ENCODE data around the gene KCNMA1. TPM values are rescaled to one million over a fixed set of nuclear protein-coding genes. Genes with fewer than 3 reads are reported as not detected.
A peak's percentile ranks its signal among the peaks of the same experiment; 100 is the strongest.

The KCNMA1 gene
- total RNA-seq, 8 experiments from 2014 or later, result 4.3 to 81.4 (median 17.3) TPM

DNA sequence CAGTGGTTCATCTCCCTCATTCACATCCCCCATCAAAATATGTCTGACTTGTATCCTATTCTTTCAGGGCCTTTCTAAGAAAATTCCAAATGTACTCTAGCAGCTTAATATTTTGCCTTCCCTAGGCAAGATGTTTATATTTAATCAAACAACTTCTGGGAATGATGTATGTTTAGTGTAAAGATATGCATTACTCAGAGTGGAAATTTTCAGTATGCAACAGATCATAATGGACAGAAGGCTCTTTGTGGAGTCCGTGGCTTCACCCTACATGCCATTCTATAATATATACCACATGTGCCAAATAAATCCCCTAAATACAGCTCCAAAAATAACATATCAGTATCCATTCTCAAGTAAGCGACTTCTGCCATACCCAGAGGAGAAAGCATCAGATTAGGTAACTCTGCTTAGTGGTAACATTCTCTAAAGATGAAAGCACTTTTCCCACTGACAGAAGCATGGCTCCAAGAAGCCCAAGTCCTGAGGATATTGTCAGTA, 316.6 kb downstream of the KCNMA1 start:
- H3K27ac ChIP-seq, result no peak overlapping the region
- in situ Hi-C loops (cut with MboI; ENCODE audit: low pct_unique_long_range_greater_than_20kb in 2 of 9, low sequenced_read_pairs in 9 of 9, unreplicated experiment in 9 of 9), result no loop called here
- peak in 1 of 8 experiments; percentile 39 for ATAC-seq (replicated peaks in 6 of 8)

DNA sequence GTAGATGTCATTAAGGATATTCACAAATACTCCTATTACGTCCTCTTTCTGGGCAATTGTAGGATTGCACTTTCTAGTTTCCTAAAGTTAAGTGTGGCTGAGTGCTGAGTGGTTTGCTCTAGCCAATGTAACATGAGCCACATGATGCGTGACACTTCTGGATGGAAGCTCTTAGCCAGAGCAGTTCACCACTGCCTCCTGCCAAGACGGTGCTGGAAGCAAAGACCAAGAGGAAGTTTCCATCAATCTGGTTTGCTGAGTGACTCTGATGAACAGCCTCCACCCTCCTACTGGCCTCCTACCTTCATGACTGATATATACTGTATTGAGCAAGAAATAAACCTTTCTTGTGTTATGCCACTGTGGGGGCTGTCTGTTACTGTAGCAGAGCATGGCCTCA, 318.1 kb downstream of the KCNMA1 start:
- ATAC-seq (replicated peaks in 6 of 8), result peak in 1 of 8 experiments; percentile 42
- 17 to 100% (median 83%) methylated on average over 1 to 3 of the region's 3 CpGs; no CpG with 5 or more reads in 3 of the 10 experiments for WGBS, 10 experiments
- in situ Hi-C loops (cut with MboI; ENCODE audit: low pct_unique_long_range_greater_than_20kb in 2 of 9, low sequenced_read_pairs in 9 of 9, unreplicated experiment in 9 of 9), result no loop called here
- Histone ChIP-seq H3K4me3 (no peak overlapping the region), H3K4me1 (replicated peaks in 1 of 2) (peaks cover 2 to 13% of the 10 kb centered on the region in 2 donors), H3K27ac (no peak overlapping the region)

More for the DNA sequence above, 316.6 kb downstream of the KCNMA1 start:
- 14 to 100% (median 67%) methylated on average over 1 to 2 of the region's 2 CpGs; no CpG with 5 or more reads in 1 of the 10 experiments for WGBS, 10 experiments
- Histone ChIP-seq H3K4me1 (replicated peaks in 1 of 2) (peaks cover 3 to 15% of the 10 kb centered on the region in 2 donors), H3K4me3 (no peak overlapping the region)

DNA sequence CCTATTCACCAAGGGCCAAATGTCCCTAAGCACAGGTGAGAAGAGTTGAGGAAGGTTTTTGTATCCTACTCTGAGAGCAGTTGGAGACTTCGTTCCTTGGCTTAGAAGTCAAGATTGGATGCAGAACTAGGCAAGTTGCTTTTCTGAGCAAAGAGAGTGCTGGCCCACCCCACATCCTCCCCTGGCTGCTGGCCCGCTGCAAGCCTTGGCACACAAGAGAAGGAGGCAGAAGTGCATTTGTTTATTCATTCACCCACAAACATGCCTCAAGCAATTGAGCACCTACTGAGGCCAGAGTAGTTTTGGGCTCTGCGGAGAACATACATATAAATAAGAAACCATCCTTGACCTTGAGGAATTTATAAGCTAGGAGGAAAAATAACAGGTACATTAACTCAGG, 318.9 kb downstream of the KCNMA1 start:
- peaks cover 2 to 19% of the 10 kb centered on the region in 2 donors for H3K4me1 ChIP-seq (replicated peaks in 1 of 2)
- H3K4me3 ChIP-seq, result no peak overlapping the region
- WGBS, 10 experiments, result 60 to 100% (median 71%) methylated on average over 1 to 3 of the region's 3 CpGs; no CpG with 5 or more reads in 5 of the 10 experiments
- ATAC-seq (replicated peaks in 6 of 8), result no peak
- in situ Hi-C loops (cut with MboI; ENCODE audit: low pct_unique_long_range_greater_than_20kb in 2 of 9, low sequenced_read_pairs in 9 of 9, unreplicated experiment in 9 of 9), result no loop called here
- no peak overlapping the region for H3K27ac ChIP-seq

DNA sequence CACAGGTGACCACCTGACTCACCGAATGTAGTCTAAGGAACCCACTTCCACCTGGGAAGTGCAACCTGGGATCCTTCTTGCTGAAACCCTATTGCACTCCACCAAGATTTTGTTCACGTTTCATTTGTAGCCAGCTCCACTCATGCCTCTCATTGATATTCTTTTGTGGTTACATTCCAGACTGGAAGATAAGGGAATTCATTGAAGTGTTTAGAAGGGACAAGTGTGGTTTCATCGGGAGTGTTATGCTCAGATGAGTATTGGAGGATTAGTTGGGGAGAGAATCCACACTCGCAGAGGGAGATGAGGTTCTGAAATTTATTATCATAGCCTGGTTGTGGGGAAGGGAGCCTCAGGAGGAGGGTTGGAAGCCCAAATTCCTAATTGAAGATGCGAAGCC, 320.4 kb downstream of the KCNMA1 start:
- H3K4me3 ChIP-seq, result no peak overlapping the region
- WGBS, 10 experiments, result 20 to 100% (median 89%) methylated on average over 1 to 4 of the region's 5 CpGs; no CpG with 5 or more reads in 1 of the 10 experiments
- peaks cover 8 to 16% of the 10 kb centered on the region in 2 donors for H3K4me1 ChIP-seq (replicated peaks in 1 of 2)
- ATAC-seq (replicated peaks in 6 of 8), result no peak
- in situ Hi-C loops (cut with MboI; ENCODE audit: low pct_unique_long_range_greater_than_20kb in 2 of 9, low sequenced_read_pairs in 9 of 9, unreplicated experiment in 9 of 9), result no loop called here
- no peak overlapping the region for H3K27ac ChIP-seq

DNA sequence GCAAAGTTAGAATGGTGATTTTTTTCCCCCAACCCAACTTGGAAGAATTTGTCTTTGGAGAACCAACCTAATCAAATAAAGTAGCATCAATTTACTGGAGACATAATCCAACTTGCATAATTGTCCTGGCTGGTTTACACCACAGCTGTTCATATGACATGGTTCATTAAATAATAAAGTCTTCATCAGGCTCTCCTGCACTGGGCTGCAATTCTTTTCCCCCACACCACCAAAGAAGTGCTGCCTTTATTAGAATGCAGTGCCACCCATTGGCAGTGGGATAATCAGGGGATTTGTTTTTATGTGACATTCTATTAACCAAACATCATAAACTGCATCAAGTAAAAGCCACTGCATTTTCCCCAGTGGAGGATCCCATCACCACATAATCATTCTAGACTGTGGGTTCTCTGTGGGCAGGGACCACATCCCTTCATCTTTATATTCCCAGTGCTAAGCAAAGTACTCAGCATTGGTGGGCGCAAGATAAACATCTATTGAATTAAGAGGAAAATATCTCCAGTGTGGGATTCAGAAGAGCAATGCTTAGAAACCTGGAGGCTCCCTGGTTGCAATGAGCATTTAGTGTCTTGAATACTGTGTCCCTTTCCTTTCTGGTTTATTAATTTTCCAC, 322.0 kb downstream of the KCNMA1 start:
- in situ Hi-C loops (cut with MboI; ENCODE audit: low pct_unique_long_range_greater_than_20kb in 2 of 9, low sequenced_read_pairs in 9 of 9, unreplicated experiment in 9 of 9), result no loop called here
- H3K27ac ChIP-seq, result no peak overlapping the region
- no peak for ATAC-seq (replicated peaks in 6 of 8)
- no peak overlapping the region for H3K4me3 ChIP-seq
- WGBS, 10 experiments, result 80 to 100% (median 100%) methylated on average over 1 of the region's 1 CpG; no CpG with 5 or more reads in 4 of the 10 experiments
- peaks cover 19 to 26% of the 10 kb centered on the region in 2 donors for H3K4me1 ChIP-seq (replicated peaks in 1 of 2)

DNA sequence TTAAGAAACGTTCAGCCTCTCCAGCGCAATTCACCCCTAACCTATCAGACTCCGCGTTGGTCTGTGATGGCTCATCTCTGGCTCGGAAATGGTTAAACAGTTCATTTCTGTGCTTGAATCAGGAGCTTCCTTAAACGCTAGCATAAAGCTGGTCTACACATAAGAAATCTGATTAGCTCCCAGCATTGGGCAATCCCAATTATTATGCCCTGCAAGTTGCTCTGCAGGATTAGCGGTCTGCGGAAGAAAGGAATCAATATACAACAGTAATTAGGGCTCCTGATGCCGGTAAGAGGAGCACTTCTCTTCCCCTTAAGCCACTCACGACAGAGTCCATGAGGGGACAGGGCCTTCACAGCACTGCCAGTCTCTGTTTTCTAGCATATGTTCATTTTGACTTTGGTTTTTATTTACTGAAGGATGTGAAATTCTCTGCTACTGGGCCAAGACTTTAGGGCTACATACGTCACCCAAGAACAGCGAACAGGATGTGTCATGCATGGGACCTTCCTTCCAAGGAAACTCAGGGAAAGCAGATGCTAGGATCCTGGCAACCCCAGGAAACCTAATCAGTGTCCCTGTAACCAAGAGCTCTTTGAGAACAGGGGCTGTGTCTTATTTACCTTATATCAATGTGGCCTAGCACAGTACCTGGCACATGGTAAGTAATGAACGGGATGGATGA, 324.4 kb downstream of the KCNMA1 start:
- in situ Hi-C loops (cut with MboI; ENCODE audit: low pct_unique_long_range_greater_than_20kb in 2 of 9, low sequenced_read_pairs in 9 of 9, unreplicated experiment in 9 of 9), result no loop called here
- peaks cover 23 to 39% of the 10 kb centered on the region in 2 donors for H3K4me1 ChIP-seq (replicated peaks in 1 of 2)
- H3K27ac ChIP-seq, result no peak overlapping the region
- peak in 1 of 8 experiments; percentile 5 for ATAC-seq (replicated peaks in 6 of 8)
- WGBS, 10 experiments, result 58 to 100% (median 82%) methylated on average over 1 to 9 of the region's 13 CpGs
- no peak overlapping the region for H3K4me3 ChIP-seq

DNA sequence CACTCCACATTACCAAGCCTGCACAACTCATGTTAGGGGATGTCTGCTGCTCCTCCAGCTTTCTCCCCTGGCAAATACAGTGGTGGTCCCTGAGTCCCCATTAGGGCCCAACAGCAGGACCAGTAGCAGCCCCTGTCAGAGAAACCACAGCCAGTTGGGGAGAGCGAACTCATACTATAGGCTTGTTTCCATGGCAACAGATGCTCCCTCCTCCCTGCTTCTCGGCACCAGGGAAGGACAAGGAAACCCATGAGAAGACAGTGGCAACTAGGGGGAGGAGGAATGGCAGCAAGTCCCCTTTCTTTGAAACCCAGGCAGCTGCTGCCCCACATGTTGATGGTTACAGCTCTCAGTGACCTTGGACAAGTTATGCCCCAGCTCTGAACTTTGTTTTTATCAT, 326.4 kb downstream of the KCNMA1 start:
- 0 to 100% (median 6%) methylated on average over 1 to 2 of the region's 2 CpGs; no CpG with 5 or more reads in 4 of the 10 experiments for WGBS, 10 experiments
- no peak overlapping the region for H3K4me3 ChIP-seq
- no peak overlapping the region for H3K27ac ChIP-seq
- in situ Hi-C loops (cut with MboI; ENCODE audit: low pct_unique_long_range_greater_than_20kb in 2 of 9, low sequenced_read_pairs in 9 of 9, unreplicated experiment in 9 of 9), result no loop called here
- peaks cover 23 to 39% of the 10 kb centered on the region in 2 donors for H3K4me1 ChIP-seq (replicated peaks in 1 of 2)
- ATAC-seq (replicated peaks in 6 of 8), result peak in 5 of 8 experiments; percentile 83 to 94 (median 92)

DNA sequence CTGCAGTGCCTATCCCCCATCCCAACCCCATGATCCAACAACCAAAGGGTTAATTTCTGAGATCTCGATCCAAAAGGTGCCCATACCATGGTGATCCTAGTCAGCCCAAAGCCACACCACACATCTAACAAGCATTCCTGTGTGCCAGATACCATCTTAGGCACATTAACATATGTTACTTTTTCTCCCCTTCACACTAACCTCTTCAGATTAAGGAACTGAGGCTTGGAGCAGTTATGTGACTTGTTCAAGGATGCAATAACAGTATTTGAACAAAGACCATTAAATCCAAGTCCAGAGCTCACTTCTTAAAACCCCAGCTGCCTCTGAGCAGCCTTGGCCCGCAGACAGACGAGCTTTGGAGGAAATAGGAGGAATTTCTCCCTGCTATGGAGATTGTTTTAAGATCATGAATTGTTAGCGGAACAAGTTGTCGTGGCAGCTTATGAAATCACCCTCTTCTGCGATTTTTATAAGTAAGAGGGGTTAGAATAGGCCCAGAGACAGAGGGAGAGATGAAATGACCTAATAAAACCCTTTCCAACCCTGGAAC, 327.2 kb downstream of the KCNMA1 start:
- in situ Hi-C loops (cut with MboI; ENCODE audit: low pct_unique_long_range_greater_than_20kb in 2 of 9, low sequenced_read_pairs in 9 of 9, unreplicated experiment in 9 of 9), result no loop called here
- Histone ChIP-seq H3K4me3 (no peak overlapping the region), H3K27ac (no peak overlapping the region), H3K4me1 (replicated peaks in 1 of 2) (peaks cover 23 to 39% of the 10 kb centered on the region in 2 donors)
- ATAC-seq (replicated peaks in 6 of 8), result no peak
- 64 to 100% (median 84%) methylated on average over 1 to 6 of the region's 6 CpGs; no CpG with 5 or more reads in 3 of the 10 experiments for WGBS, 10 experiments

DNA sequence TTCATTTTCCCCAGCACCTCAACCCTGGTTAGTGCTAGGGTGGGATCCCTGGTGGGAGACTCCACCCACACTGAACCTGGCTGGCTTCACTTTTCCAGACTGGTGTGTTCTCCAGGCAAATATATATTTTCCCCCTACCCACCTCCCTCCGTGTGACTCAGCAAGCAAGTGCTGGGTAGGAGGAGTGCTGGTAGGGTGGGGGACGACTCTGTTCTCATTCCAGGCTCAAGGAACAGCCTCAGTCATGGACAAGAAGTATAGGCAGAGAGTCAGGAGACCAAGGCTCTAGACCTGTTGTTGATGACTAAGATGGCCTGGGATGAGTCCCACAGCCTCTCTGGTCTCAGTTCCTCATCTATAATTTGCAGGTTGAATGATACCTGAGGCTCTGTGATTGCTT, 328.1 kb downstream of the KCNMA1 start:
- no peak overlapping the region for H3K4me3 ChIP-seq
- 0 to 80% (median 27%) methylated on average over 1 to 2 of the region's 2 CpGs; no CpG with 5 or more reads in 6 of the 10 experiments for WGBS, 10 experiments
- peaks cover 23 to 34% of the 10 kb centered on the region in 2 donors for H3K4me1 ChIP-seq (replicated peaks in 1 of 2)
- in situ Hi-C loops (cut with MboI; ENCODE audit: low pct_unique_long_range_greater_than_20kb in 2 of 9, low sequenced_read_pairs in 9 of 9, unreplicated experiment in 9 of 9), result no loop called here
- peak in 4 of 8 experiments; percentile 9 to 35 (median 20) for ATAC-seq (replicated peaks in 6 of 8)
- H3K27ac ChIP-seq, result no peak overlapping the region

DNA sequence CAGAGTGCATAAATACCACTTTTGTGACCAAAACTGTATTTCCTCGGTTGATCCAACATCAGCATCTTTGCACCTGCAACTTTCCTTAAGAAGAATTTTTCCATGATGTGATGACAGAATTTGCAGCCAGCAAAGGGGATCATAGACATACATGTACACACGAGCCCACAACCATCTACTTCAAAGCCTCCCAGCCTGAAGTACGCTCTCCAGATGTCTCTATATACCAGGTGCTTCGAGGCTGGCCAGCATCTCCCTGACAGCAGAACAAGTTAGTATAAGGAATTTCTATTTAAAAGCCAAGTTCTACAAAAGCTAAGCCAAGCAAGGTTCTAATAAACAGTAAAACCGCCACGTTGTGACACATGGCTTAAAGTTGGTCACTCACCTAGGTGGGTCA, 328.5 kb downstream of the KCNMA1 start:
- no peak overlapping the region for H3K27ac ChIP-seq
- WGBS, 10 experiments, result 0 to 94% (median 65%) methylated on average over 1 to 6 of the region's 6 CpGs; no CpG with 5 or more reads in 3 of the 10 experiments
- peaks cover 21 to 30% of the 10 kb centered on the region in 2 donors for H3K4me1 ChIP-seq (replicated peaks in 1 of 2)
- peak in 1 of 8 experiments; percentile 30 for ATAC-seq (replicated peaks in 6 of 8)
- no peak overlapping the region for H3K4me3 ChIP-seq
- in situ Hi-C loops (cut with MboI; ENCODE audit: low pct_unique_long_range_greater_than_20kb in 2 of 9, low sequenced_read_pairs in 9 of 9, unreplicated experiment in 9 of 9), result no loop called here

DNA sequence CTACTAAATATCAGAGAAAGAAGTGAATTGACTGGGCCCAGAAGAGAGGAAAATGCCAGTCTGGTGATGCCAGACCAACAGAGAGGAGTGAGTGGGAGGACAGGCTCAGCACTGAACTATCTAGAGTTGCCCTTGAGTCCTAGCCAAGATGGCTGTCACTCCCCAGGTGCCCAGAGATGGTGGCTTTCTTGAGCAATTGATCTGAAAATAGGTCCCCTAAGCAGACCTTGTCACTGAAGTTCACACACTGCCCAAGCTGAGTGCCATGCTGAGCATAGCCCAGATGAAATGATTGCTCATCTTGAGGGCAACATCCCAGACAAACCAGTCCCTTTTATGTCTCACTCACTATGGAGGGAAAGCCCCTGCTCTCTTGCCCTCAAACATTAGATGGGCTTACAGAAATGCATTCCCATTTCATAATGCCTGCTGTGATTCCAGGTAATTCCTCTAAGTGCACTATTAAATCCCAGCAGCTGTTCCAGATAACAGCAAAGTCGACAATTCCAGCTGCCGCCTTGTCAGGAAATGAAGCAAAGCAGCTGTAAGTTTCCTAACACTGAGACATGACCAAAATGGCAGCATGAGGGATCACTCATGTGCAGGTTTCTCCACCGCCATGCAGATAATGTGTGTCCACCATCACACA, 329.4 kb downstream of the KCNMA1 start:
- H3K27ac ChIP-seq, result no peak overlapping the region
- no peak overlapping the region for H3K4me3 ChIP-seq
- ATAC-seq (replicated peaks in 6 of 8), result no peak
- peaks cover 18 to 27% of the 10 kb centered on the region in 2 donors for H3K4me1 ChIP-seq (replicated peaks in 1 of 2)
- WGBS, 10 experiments, result 39 to 90% (median 63%) methylated on average over 1 to 3 of the region's 3 CpGs; no CpG with 5 or more reads in 4 of the 10 experiments
- in situ Hi-C loops (cut with MboI; ENCODE audit: low pct_unique_long_range_greater_than_20kb in 2 of 9, low sequenced_read_pairs in 9 of 9, unreplicated experiment in 9 of 9), result no loop called here

DNA sequence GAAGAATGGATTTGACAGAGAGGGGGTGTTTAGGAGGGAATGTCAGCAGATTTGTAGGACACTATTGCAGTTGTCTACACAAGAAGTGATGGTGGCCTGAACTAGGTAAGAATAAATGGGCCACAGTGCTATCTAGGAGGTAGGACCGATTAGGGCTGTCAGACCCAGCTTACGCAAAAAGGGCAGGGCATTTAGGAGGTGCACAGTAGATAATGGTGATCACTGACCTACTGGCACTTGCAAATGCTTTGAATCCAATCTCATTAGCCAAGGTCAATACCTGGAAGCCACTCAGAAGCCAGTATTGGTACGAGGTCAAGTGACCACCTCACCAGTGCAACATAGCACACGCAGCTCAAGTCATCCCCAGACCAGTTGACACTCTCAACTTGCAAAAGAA, 330.9 kb downstream of the KCNMA1 start:
- WGBS, 10 experiments, result 17 to 100% (median 73%) methylated on average over 1 to 4 of the region's 4 CpGs
- in situ Hi-C loops (cut with MboI; ENCODE audit: low pct_unique_long_range_greater_than_20kb in 2 of 9, low sequenced_read_pairs in 9 of 9, unreplicated experiment in 9 of 9), result no loop called here
- no peak for ATAC-seq (replicated peaks in 6 of 8)

More for the DNA sequence above, 330.9 kb downstream of the KCNMA1 start:
- peaks cover 14 to 22% of the 10 kb centered on the region in 2 donors for H3K4me1 ChIP-seq (replicated peaks in 1 of 2)
- H3K27ac ChIP-seq, result no peak overlapping the region
- H3K4me3 ChIP-seq, result no peak overlapping the region
